Prostate gland (tissue), 2 donors: ENCODE measurements around the gene ZKSCAN3.

Source experiments
- POLR2A ChIP-seq: fragments of 450-650 bp; IDR thresholded peaks from one replicate; pipeline ENCODE4 v1.6.1; 2016; ENCODE audit warnings: antibody characterized with exemption, mild to moderate bottlenecking
- TF ChIP-seq, protein P1 (sequence below), 4 experiments: fragments of 200-600 bp in 2 of 4; fragments of 450-650 bp in 2 of 4; sonication (generic) in 2 of 4; IDR thresholded peaks; 1 replicate in 3 of 4; 2 replicates in 1 of 4; pipeline ENCODE4 v1.5.1; 2016 to 2019; ENCODE audit warnings: antibody characterized with exemption in 4 of 4, mild to moderate bottlenecking in 2 of 4, moderate library complexity in 2 of 4

DNA sequence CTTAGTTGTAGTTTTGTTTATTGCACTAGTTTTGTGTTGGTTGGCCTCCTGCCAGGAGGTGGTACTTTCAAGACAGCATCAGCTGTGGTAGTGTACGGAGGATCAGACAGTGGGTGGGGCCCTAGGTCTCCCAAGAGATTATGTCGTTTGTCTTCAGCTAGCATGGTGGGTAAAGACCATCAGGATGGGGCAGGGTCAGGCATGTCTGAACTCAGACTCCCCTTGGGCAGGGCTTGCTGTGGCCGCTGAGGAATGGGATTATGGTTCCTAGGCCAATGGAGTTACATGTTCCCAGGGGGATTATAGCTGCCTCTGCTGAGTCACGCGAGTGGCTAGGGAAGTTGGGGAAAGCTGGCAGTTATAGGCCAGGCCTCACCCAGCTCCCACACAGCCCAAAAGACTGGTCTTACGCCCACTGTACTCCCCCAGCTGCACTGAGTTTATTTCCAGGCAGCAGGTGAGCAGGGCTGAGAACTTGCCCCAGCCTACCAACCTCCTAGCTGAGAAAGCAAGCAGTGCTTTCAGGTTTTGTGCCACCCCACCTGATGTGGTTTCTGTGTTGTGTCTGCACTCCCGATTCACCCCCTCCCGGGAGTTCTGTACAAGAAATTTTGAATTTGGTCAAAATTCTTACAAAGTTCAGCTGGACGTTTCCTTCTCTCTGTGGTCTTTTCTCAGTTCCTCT lies 38.5 kb upstream of the ZKSCAN3 start:
- no peak for TF ChIP-seq POLR2A
- TF ChIP-seq, protein P1, sequence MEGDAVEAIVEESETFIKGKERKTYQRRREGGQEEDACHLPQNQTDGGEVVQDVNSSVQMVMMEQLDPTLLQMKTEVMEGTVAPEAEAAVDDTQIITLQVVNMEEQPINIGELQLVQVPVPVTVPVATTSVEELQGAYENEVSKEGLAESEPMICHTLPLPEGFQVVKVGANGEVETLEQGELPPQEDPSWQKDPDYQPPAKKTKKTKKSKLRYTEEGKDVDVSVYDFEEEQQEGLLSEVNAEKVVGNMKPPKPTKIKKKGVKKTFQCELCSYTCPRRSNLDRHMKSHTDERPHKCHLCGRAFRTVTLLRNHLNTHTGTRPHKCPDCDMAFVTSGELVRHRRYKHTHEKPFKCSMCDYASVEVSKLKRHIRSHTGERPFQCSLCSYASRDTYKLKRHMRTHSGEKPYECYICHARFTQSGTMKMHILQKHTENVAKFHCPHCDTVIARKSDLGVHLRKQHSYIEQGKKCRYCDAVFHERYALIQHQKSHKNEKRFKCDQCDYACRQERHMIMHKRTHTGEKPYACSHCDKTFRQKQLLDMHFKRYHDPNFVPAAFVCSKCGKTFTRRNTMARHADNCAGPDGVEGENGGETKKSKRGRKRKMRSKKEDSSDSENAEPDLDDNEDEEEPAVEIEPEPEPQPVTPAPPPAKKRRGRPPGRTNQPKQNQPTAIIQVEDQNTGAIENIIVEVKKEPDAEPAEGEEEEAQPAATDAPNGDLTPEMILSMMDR (IDR thresholded peaks at IDR 0.05): no peak
